AG09309 (cell line): ENCODE results near the gene SIPA1L2.

Source experiments
- DNase-seq: peaks from one replicate; pipeline ENCODE4 v3.0.0-alpha.2; 2010; ENCODE audit warnings: low read depth
- H3K4me3 ChIP-seq: 2 replicates; pipeline ENCODE4 v1.5.1; 2011; ENCODE audit warnings: mild to moderate bottlenecking, low read depth, low read length, moderate library complexity; ENCODE audit not compliant: control insufficient read depth
- TF ChIP-seq, protein P1 (sequence below): IDR thresholded peaks from 2 replicates; pipeline ENCODE4 v1.5.1; 2011; ENCODE audit warnings: mild to moderate bottlenecking, low read depth, low read length, inconsistent platforms; ENCODE audit not compliant: insufficient read depth, control insufficient read depth; ENCODE audit errors: missing control alignments

SIPA1L2 gene

DNA sequence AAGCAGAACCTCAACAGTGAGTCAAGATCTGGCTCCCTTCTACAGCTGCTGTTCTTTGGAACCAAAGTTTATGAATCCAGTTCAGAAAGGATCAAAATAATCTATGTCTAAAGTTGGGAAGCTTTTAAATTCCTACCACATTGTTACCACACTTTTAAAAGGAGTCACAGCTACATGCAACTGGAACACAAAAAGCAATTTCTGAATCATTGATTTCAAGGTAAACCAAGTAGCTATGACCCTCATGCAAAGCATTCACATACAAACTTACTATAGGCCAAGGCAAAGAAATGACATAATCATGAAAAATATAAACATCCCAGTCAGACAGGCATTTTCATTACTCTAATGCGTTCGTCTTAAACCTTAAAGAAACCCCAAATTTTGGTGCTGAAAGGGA lies 3.5 kb downstream of the SIPA1L2 start:
- no peak overlapping the region for H3K4me3 ChIP-seq
- TF ChIP-seq, protein P1, sequence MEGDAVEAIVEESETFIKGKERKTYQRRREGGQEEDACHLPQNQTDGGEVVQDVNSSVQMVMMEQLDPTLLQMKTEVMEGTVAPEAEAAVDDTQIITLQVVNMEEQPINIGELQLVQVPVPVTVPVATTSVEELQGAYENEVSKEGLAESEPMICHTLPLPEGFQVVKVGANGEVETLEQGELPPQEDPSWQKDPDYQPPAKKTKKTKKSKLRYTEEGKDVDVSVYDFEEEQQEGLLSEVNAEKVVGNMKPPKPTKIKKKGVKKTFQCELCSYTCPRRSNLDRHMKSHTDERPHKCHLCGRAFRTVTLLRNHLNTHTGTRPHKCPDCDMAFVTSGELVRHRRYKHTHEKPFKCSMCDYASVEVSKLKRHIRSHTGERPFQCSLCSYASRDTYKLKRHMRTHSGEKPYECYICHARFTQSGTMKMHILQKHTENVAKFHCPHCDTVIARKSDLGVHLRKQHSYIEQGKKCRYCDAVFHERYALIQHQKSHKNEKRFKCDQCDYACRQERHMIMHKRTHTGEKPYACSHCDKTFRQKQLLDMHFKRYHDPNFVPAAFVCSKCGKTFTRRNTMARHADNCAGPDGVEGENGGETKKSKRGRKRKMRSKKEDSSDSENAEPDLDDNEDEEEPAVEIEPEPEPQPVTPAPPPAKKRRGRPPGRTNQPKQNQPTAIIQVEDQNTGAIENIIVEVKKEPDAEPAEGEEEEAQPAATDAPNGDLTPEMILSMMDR: no peak
- no peak for DNase-seq

GRCh38 chr1:232625319-232625868 lies 4.5 kb downstream of the SIPA1L2 start:
- TF ChIP-seq, protein P1: no peak
- H3K4me3 ChIP-seq: no peak overlapping the region

GRCh38 chr1:232624546-232625281 lies 5.2 kb downstream of the SIPA1L2 start:
- TF ChIP-seq, protein P1: no peak
- no peak for DNase-seq
- H3K4me3 ChIP-seq: no peak overlapping the region

More at GRCh38 chr1:232625319-232625868, 4.5 kb downstream of the SIPA1L2 start:
- DNase-seq: no peak

- DNase-seq: no peak
Measured at GRCh38 chr1:232622981-232623380, 7.0 kb downstream of the SIPA1L2 start.

DNA sequence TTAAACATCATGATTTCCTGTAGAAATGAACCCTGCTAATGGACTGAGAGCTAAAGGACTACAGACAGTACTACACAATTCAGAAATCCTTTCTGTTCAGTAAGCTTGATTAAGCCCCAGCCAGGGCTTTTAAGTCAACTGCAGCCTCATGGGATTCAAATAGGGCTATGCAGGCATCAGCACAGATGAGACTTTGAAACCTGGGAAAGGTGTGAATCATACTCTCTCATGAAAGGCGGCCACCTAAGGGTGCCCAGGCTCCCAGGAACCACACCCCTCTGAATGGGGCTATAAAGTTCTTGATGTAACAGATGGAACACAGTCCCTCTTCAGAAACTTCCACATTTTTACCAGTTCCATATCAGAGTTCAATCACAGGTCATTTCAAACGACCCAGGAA lies 7.6 kb downstream of the SIPA1L2 start:
- TF ChIP-seq, protein P1: no peak
- no peak for DNase-seq
- H3K4me3 ChIP-seq: no peak overlapping the region

More at GRCh38 chr1:232622981-232623380, 7.0 kb downstream of the SIPA1L2 start:
- TF ChIP-seq, protein P1: no peak
- no peak overlapping the region for H3K4me3 ChIP-seq

DNA sequence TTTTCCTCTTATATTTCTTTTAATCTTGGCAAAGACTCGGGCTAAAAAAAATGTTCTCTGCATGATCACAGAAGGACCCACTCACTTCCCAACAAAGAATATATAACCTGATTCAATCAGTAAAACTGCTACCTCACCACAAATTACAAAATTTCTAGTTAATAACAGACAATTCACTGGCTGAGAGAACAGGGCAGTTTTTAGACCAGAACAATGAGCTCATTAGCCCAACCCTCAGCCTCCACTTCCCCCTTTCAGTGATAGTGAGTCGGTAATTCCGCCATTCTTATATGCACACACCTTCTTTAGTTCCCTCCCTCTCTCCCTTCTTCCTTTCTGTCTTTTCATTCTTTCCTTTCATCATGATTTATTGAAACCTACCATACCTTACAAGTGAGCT lies 8.9 kb downstream of the SIPA1L2 start:
- H3K4me3 ChIP-seq: no peak overlapping the region
- TF ChIP-seq, protein P1: no peak
- no peak for DNase-seq
